T-cell (primary cell): ENCODE measurements around the gene C1QTNF8. TPM values are rescaled to one million over a fixed set of nuclear protein-coding genes. Genes with fewer than 3 reads are reported as not detected.

Experiments used
- ATAC-seq, 4 experiments: fragments of 200-7000 bp in 3 of 4; fragments of 150-1000 bp in 1 of 4; cut with Tn5 transposase; replicated peaks in 1 of 4; 1 replicate in 3 of 4; 2 replicates in 1 of 4; pipeline ENCODE4 v1.10.0; 2021; ENCODE audit warnings: moderate library complexity in 3 of 4, mild to moderate bottlenecking in 2 of 4, moderate number of reproducible peaks in 1 of 4
- CTCF ChIA-PET, 2 donors: fragments of 300-600 bp; sonication (Branson Sonifier 250); formaldehyde crosslinking; loops; one replicate each; lab custom pipeline; 2022; ENCODE audit warnings: antibody characterized with exemption in 2 of 2; lab: Charles Lee
- POLR2A ChIA-PET, 2 donors: fragments of 300-600 bp; sonication (Branson Sonifier 250); formaldehyde crosslinking; loops; one replicate each; lab custom pipeline; 2022; ENCODE audit warnings: antibody characterized with exemption in 2 of 2; lab: Charles Lee
- DNase-seq, 35 experiments: peaks; one replicate each; pipeline versions ENCODE4 v3.0.0 to v3.0.0-alpha.2; 2013 to 2023
- H3K27ac ChIP-seq: one replicate; pipeline ENCODE4 v1.5.1; 2013; ENCODE audit warnings: low read length
- H3K27me3 ChIP-seq, 2 experiments: replicated peaks in 1 of 2; 1 replicate in 1 of 2; 2 replicates in 1 of 2; pipeline versions ENCODE4 v1.6.1 to v1.7.0; 2013; ENCODE audit warnings: low read length in 1 of 2, mixed read lengths in 1 of 2; ENCODE audit not compliant: control insufficient read depth in 2 of 2, insufficient read depth in 2 of 2; ENCODE audit errors: extremely low read depth in 1 of 2
- H3K36me3 ChIP-seq, 2 donors: 1 replicate in 1 of 2; 2 replicates in 1 of 2; pipeline versions ENCODE4 v1.6.1 to v1.7.0; 2013; ENCODE audit warnings: low read length in 1 of 2; ENCODE audit not compliant: control insufficient read depth in 2 of 2, insufficient read depth in 1 of 2; ENCODE audit errors: extremely low read depth in 1 of 2
- H3K4me1 ChIP-seq, 2 experiments: 1 replicate in 1 of 2; 2 replicates in 1 of 2; pipeline versions ENCODE4 v1.6.1 to v1.7.0; 2013; ENCODE audit warnings: low read length in 2 of 2, mixed read lengths in 1 of 2; ENCODE audit not compliant: insufficient read depth in 2 of 2, control insufficient read depth in 1 of 2; ENCODE audit errors: extremely low read depth in 1 of 2
- H3K4me3 ChIP-seq, 2 donors: 1 replicate in 1 of 2; 2 replicates in 1 of 2; pipeline versions ENCODE4 v1.5.1 to v1.7.0; 2013; ENCODE audit warnings: mild to moderate bottlenecking in 2 of 2, low read length in 1 of 2, moderate library complexity in 1 of 2; ENCODE audit not compliant: control insufficient read depth in 1 of 2; ENCODE audit errors: extremely low read depth in 1 of 2
- H3K9me3 ChIP-seq: 2 replicates; pipeline ENCODE4 v1.7.0; 2013
- H3K27ac Mint-ChIP-seq, 2 donors: one replicate each; pipeline ENCODE4 v1.8.0; 2020 to 2021; ENCODE audit warnings: mild to moderate bottlenecking in 2 of 2, mixed read lengths in 2 of 2
- H3K27me3 Mint-ChIP-seq, 2 donors: one replicate each; pipeline ENCODE4 v1.8.0; 2021 to 2022; ENCODE audit warnings: mixed read lengths in 2 of 2
- H3K36me3 Mint-ChIP-seq: one replicate; pipeline ENCODE4 v1.8.0; 2021; ENCODE audit warnings: mixed read lengths
- H3K4me1 Mint-ChIP-seq, 3 donors: one replicate each; pipeline ENCODE4 v1.8.0; 2020 to 2022; ENCODE audit warnings: mixed read lengths in 3 of 3, mild to moderate bottlenecking in 1 of 3
- H3K4me3 Mint-ChIP-seq, 3 donors: one replicate each; pipeline ENCODE4 v1.8.0; 2020 to 2022; ENCODE audit warnings: mild to moderate bottlenecking in 3 of 3, mixed read lengths in 3 of 3, moderate library complexity in 3 of 3
- H3K9me3 Mint-ChIP-seq, 3 donors: one replicate each; pipeline ENCODE4 v1.8.0; 2020 to 2022; ENCODE audit warnings: mixed read lengths in 3 of 3
- WGBS: methylation state at CpG from one replicate; pipeline ENCODE4 v1.1.5; 2013; ENCODE audit warnings: missing lambda C conversion rate; ENCODE audit not compliant: insufficient coverage; 5-methylcytosine and 5-hydroxymethylcytosine counted together
- total RNA-seq, 35 experiments: library from RNA in 6 of 35; stranded (reverse) in 6 of 35; fragments of 120-200 nt in 1 of 35; gene quantifications; one replicate each; pipeline versions ENCODE4 v1.2.1 to v1.2.4 and lab custom pipeline; 2013 to 2026

Gene C1QTNF8
- total RNA-seq, 5 donors from 2014 or later (not counting 1 experiment from before 2014, with no cell fraction given) = not detected

- ChIA-PET CTCF (no interaction called here), POLR2A (no interaction called here)
- Histone ChIP-seq H3K27ac (no peak overlapping the region), H3K4me3 (no peak overlapping the region), H3K4me1 (peaks cover 0 to 3% of the 10 kb centered on the region in 2 experiments), H3K36me3 (no peaks in the 10 kb centered on the region), H3K9me3 (no peaks in the 10 kb centered on the region), H3K27me3 (peaks cover 0 to 89% of the 10 kb centered on the region in 2 experiments)
- Mint-ChIP-seq H3K4me1 (peaks cover 1 to 8% (median 2%) of the 10 kb centered on the region in 3 donors), H3K36me3 (no peaks in the 10 kb centered on the region), H3K27ac (no peak overlapping the region), H3K4me3 (no peak overlapping the region), H3K9me3 (no peaks in the 10 kb centered on the region), H3K27me3 (peaks cover 17 to 51% of the 10 kb centered on the region in 2 donors)
- ATAC-seq = no peak
- DNase-seq = no peak
- 18% methylated on average over 30 of the region's 30 CpGs for WGBS
Measured at GRCh38 chr16:1071561-1072225, 24.4 kb downstream of the C1QTNF8 start.

GRCh38 chr16:1070864-1071408 is 25.1 kb downstream of the C1QTNF8 start:
- peaks cover 13 to 51% of the 10 kb centered on the region in 2 donors for H3K27me3 Mint-ChIP-seq
- Histone ChIP-seq H3K4me1 (peaks cover 0 to 3% of the 10 kb centered on the region in 2 experiments), H3K36me3 (no peaks in the 10 kb centered on the region), H3K27ac (no peak overlapping the region), H3K4me3 (no peak overlapping the region), H3K27me3 (peaks cover 0 to 94% of the 10 kb centered on the region in 2 experiments), H3K9me3 (no peaks in the 10 kb centered on the region)
- H3K27ac Mint-ChIP-seq = no peak overlapping the region
- peaks cover 1 to 8% (median 2%) of the 10 kb centered on the region in 3 donors for H3K4me1 Mint-ChIP-seq
- ChIA-PET POLR2A (no interaction called here), CTCF (no interaction called here)
- H3K36me3 Mint-ChIP-seq = no peaks in the 10 kb centered on the region
- DNase-seq (no peak), ATAC-seq (no peak)
- no peaks in the 10 kb centered on the region for H3K9me3 Mint-ChIP-seq
- 54% methylated on average over 11 of the region's 16 CpGs for WGBS
- no peak overlapping the region for H3K4me3 Mint-ChIP-seq

- peaks cover 1 to 8% (median 2%) of the 10 kb centered on the region in 3 donors for H3K4me1 Mint-ChIP-seq
- Histone ChIP-seq H3K36me3 (no peaks in the 10 kb centered on the region), H3K4me3 (no peak overlapping the region), H3K27me3 (peaks cover 0 to 97% of the 10 kb centered on the region in 2 experiments), H3K4me1 (peaks cover 0 to 3% of the 10 kb centered on the region in 2 experiments), H3K9me3 (no peaks in the 10 kb centered on the region), H3K27ac (no peak overlapping the region)
- CTCF ChIA-PET = no interaction called here
- no peak for DNase-seq
- no peaks in the 10 kb centered on the region for H3K36me3 Mint-ChIP-seq
- H3K27ac Mint-ChIP-seq = no peak overlapping the region
- H3K9me3 Mint-ChIP-seq = no peaks in the 10 kb centered on the region
- H3K4me3 Mint-ChIP-seq = no peak overlapping the region
- H3K27me3 Mint-ChIP-seq = peaks cover 15 to 55% of the 10 kb centered on the region in 2 donors
- 24% methylated on average over 31 of the region's 32 CpGs for WGBS
- POLR2A ChIA-PET = no interaction called here
- ATAC-seq = no peak
Measured at GRCh38 chr16:1070084-1070863, 25.8 kb downstream of the C1QTNF8 start.

- peaks cover 19 to 62% of the 10 kb centered on the region in 2 donors for H3K27me3 Mint-ChIP-seq
- Histone ChIP-seq H3K27ac (no peak overlapping the region), H3K4me1 (peaks cover 0 to 3% of the 10 kb centered on the region in 2 experiments), H3K9me3 (no peaks in the 10 kb centered on the region), H3K4me3 (no peak overlapping the region), H3K27me3 (peaks cover 0 to 96% of the 10 kb centered on the region in 2 experiments), H3K36me3 (no peaks in the 10 kb centered on the region)
- ATAC-seq = no peak
- H3K27ac Mint-ChIP-seq = no peak overlapping the region
- H3K36me3 Mint-ChIP-seq = no peaks in the 10 kb centered on the region
- H3K4me1 Mint-ChIP-seq = peaks cover 1 to 8% (median 2%) of the 10 kb centered on the region in 3 donors
- ChIA-PET CTCF (interaction anchor here in 1 of 2 donors (0.7 kb wide), 1 partner anchor 503 kb away, joined by 4 read pairs; no protein-coding TSS in a partner anchor), POLR2A (no interaction called here)
- WGBS = 81% methylated on average over 5 of the region's 7 CpGs
- DNase-seq = no peak
- H3K9me3 Mint-ChIP-seq = no peaks in the 10 kb centered on the region
- H3K4me3 Mint-ChIP-seq = no peak overlapping the region
Measured at GRCh38 chr16:1069154-1069553, 26.9 kb downstream of the C1QTNF8 start.

GRCh38 chr16:1068451-1068850 is 27.6 kb downstream of the C1QTNF8 start:
- POLR2A ChIA-PET = no interaction called here
- Histone ChIP-seq H3K9me3 (no peaks in the 10 kb centered on the region), H3K4me3 (no peak overlapping the region), H3K27ac (no peak overlapping the region), H3K36me3 (no peaks in the 10 kb centered on the region), H3K27me3 (peaks cover 0 to 93% of the 10 kb centered on the region in 2 experiments), H3K4me1 (peaks cover 0 to 3% of the 10 kb centered on the region in 2 experiments)
- no peaks in the 10 kb centered on the region for H3K36me3 Mint-ChIP-seq
- H3K4me1 Mint-ChIP-seq = peaks cover 1 to 8% (median 2%) of the 10 kb centered on the region in 3 donors
- H3K4me3 Mint-ChIP-seq = no peak overlapping the region
- ATAC-seq (no peak), DNase-seq (no peak)
- H3K9me3 Mint-ChIP-seq = no peaks in the 10 kb centered on the region
- H3K27me3 Mint-ChIP-seq = peaks cover 19 to 64% of the 10 kb centered on the region in 2 donors
- H3K27ac Mint-ChIP-seq = no peak overlapping the region
- CTCF ChIA-PET = no interaction called here
- 72% methylated on average over 9 of the region's 18 CpGs for WGBS

GRCh38 chr16:1067629-1068028 is 28.4 kb downstream of the C1QTNF8 start:
- H3K4me3 Mint-ChIP-seq = no peak overlapping the region
- no peaks in the 10 kb centered on the region for H3K36me3 Mint-ChIP-seq
- Histone ChIP-seq H3K27me3 (peaks cover 0 to 95% of the 10 kb centered on the region in 2 experiments), H3K4me1 (peaks cover 0 to 3% of the 10 kb centered on the region in 2 experiments), H3K27ac (no peak overlapping the region), H3K4me3 (no peak overlapping the region), H3K9me3 (no peaks in the 10 kb centered on the region), H3K36me3 (no peaks in the 10 kb centered on the region)
- CTCF ChIA-PET = no interaction called here
- POLR2A ChIA-PET = no interaction called here
- H3K27me3 Mint-ChIP-seq = peaks cover 19 to 64% of the 10 kb centered on the region in 2 donors
- H3K9me3 Mint-ChIP-seq = no peaks in the 10 kb centered on the region
- no peak for DNase-seq
- peak overlapping the region; percentile 15 to 58 for H3K27ac Mint-ChIP-seq
- 46% methylated on average over 15 of the region's 15 CpGs for WGBS
- peaks cover 1 to 8% (median 2%) of the 10 kb centered on the region in 3 donors for H3K4me1 Mint-ChIP-seq
- ATAC-seq = no peak
